DND-41 (cell line): Measurements from ENCODE around the gene ZDHHC1.

ENCODE experiments used
- ATAC-seq: fragments of 200-7000 bp; cut with Tn5 transposase; 3 replicates; pipeline ENCODE4 v1.9.1; 2021; ENCODE audit warnings: low read depth; ENCODE audit not compliant: insufficient read depth
- DNase-seq: peaks from one replicate; pipeline ENCODE4 v3.0.0-alpha.2; 2020
- H2AFZ ChIP-seq: 2 replicates; pipeline ENCODE4 v1.6.0; 2012; ENCODE audit warnings: low read depth, low read length
- H3K27ac ChIP-seq: 2 replicates; pipeline ENCODE4 v1.5.1; 2012; ENCODE audit warnings: low read length, inconsistent platforms
- H3K27me3 ChIP-seq: fragments of 200-600 bp; sonication (generic); 2 replicates; pipeline ENCODE4 v1.6.0; 2012; ENCODE audit warnings: low read length, mild to moderate bottlenecking, inconsistent platforms; ENCODE audit not compliant: insufficient read depth, poor library complexity
- H3K36me3 ChIP-seq: 2 replicates; pipeline ENCODE4 v1.5.1; 2012; ENCODE audit warnings: low read length, inconsistent platforms; ENCODE audit not compliant: insufficient read depth
- H3K4me1 ChIP-seq: 2 replicates; pipeline ENCODE4 v1.5.1; 2012; ENCODE audit warnings: mild to moderate bottlenecking, low read length; ENCODE audit not compliant: insufficient read depth
- H3K4me2 ChIP-seq: 2 replicates; pipeline ENCODE4 v1.6.0; 2012; ENCODE audit warnings: mild to moderate bottlenecking, moderate library complexity, low read length, inconsistent platforms; ENCODE audit not compliant: insufficient read depth
- H3K4me3 ChIP-seq, 2 experiments: fragments of 200-600 bp in 1 of 2; shearing (Covaris generic) in 1 of 2; 2 replicates each; pipeline ENCODE4 v1.5.1; 2012 to 2016; ENCODE audit warnings: inconsistent platforms in 2 of 2, low read length in 2 of 2, mild to moderate bottlenecking in 2 of 2, low read depth in 1 of 2, moderate library complexity in 1 of 2
- H3K79me2 ChIP-seq: 2 replicates; pipeline ENCODE4 v1.6.0; 2012; ENCODE audit warnings: low read length, inconsistent platforms; ENCODE audit not compliant: insufficient read depth
- H3K9ac ChIP-seq: 2 replicates; pipeline ENCODE4 v1.6.0; 2012; ENCODE audit warnings: low read depth, mild to moderate bottlenecking, inconsistent platforms, low read length, moderate library complexity
- H3K9me3 ChIP-seq: 2 replicates; pipeline ENCODE4 v1.5.1; 2012; ENCODE audit warnings: low read length, moderate library complexity, mild to moderate bottlenecking, inconsistent platforms; ENCODE audit not compliant: insufficient read depth, severe bottlenecking
- H4K20me1 ChIP-seq: 2 replicates; pipeline ENCODE4 v1.6.0; 2012; ENCODE audit warnings: low read length; ENCODE audit not compliant: insufficient read depth
- EZH2 ChIP-seq: IDR thresholded peaks from 3 replicates; pipeline ENCODE4 v1.6.1; 2012; ENCODE audit warnings: borderline replicate concordance, low read depth, mild to moderate bottlenecking, moderate library complexity, low read length, inconsistent platforms; ENCODE audit not compliant: severe bottlenecking
- TF ChIP-seq, protein P1 (sequence below): IDR thresholded peaks from 2 replicates; pipeline ENCODE4 v1.5.1; 2012; ENCODE audit warnings: borderline replicate concordance, low read length, moderate library complexity, mild to moderate bottlenecking; ENCODE audit not compliant: poor library complexity, severe bottlenecking; ENCODE audit errors: extremely low read depth

ZDHHC1 gene

DNA sequence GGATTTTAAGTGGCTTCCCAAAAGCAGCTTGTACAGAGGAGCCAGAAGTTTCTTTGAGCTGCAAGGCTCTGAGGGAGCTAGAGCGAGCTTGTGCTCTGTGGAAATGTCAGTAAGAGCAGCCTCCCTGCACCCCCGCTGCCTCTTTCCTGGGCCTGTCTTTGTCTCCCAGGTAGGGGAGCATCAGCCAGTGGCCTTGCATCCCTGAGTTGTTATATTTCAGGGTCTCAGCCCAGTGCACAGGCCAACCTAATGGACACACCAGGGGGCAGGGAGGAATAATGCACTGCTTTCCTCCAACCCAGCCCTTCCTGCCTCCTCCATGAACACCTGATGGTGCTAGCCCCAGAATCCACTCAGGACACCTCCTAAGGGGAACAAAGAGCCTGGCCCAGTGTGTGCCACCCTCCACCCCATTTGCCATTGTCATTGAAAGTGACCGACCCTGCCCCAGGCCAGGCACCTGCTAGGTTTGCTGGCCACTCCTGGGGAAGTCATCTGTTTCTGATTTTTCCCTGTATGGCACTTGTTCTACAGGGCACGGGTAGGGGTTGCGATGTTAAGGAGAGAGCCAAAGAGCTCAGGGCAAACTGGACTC, 29.3 kb downstream of the ZDHHC1 start:
- H3K4me3 ChIP-seq, result no peak overlapping the region
- no peaks in the 10 kb centered on the region for H3K4me1 ChIP-seq
- no peak for ATAC-seq
- H3K36me3 ChIP-seq, result no peaks in the 10 kb centered on the region
- H4K20me1 ChIP-seq, result no peaks in the 10 kb centered on the region
- TF ChIP-seq, protein P1, sequence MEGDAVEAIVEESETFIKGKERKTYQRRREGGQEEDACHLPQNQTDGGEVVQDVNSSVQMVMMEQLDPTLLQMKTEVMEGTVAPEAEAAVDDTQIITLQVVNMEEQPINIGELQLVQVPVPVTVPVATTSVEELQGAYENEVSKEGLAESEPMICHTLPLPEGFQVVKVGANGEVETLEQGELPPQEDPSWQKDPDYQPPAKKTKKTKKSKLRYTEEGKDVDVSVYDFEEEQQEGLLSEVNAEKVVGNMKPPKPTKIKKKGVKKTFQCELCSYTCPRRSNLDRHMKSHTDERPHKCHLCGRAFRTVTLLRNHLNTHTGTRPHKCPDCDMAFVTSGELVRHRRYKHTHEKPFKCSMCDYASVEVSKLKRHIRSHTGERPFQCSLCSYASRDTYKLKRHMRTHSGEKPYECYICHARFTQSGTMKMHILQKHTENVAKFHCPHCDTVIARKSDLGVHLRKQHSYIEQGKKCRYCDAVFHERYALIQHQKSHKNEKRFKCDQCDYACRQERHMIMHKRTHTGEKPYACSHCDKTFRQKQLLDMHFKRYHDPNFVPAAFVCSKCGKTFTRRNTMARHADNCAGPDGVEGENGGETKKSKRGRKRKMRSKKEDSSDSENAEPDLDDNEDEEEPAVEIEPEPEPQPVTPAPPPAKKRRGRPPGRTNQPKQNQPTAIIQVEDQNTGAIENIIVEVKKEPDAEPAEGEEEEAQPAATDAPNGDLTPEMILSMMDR, result no peak
- TF ChIP-seq EZH2, result no peak
- no peak overlapping the region for H3K27ac ChIP-seq
- H3K4me2 ChIP-seq, result no peak overlapping the region
- H3K9me3 ChIP-seq, result no peaks in the 10 kb centered on the region
- no peak for DNase-seq
- no peak overlapping the region for H3K9ac ChIP-seq
- H3K79me2 ChIP-seq, result no peaks in the 10 kb centered on the region
- no peak overlapping the region for H2AFZ ChIP-seq
- H3K27me3 ChIP-seq, result no peaks in the 10 kb centered on the region

DNA sequence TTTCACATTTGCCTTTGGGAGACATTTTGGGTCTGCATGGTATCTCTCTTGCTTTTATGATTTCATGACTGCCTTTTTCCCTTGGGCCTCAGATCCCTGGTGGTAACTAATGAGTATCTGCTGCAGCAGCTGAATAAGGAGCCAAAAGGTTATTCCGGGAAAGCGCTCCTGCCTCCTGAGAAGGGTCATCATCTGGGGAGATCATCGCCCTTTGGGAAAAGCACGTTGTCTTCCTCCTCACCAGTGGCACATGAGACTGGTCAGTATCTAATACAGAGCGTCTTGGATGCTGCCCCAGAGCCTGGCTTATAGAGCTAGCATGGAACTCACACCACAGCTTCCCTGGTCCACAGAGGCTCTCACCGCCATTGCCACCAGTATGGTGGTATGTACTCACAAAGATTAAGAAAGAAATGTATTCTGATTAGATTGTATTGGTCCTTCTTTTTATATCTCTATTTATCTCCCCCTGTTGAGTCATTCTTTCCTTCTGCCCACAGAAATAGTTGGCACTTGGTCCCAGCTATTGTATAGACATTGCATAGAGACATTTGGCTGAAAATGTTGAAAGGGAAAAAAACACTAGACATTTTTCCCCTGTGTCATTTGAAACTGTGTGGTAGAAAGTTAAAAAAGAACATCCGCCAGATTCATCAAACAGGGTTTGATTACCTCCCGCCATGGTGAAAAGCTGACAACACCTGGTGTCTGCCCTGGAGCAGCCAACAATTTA, 31.3 kb downstream of the ZDHHC1 start:
- Histone ChIP-seq H3K36me3 (no peaks in the 10 kb centered on the region), H3K9ac (no peak overlapping the region), H2AFZ (no peak overlapping the region), H3K4me3 (no peak overlapping the region), H3K27me3 (no peaks in the 10 kb centered on the region), H3K4me1 (no peaks in the 10 kb centered on the region), H3K4me2 (no peak overlapping the region), H3K9me3 (no peaks in the 10 kb centered on the region), H3K27ac (no peak overlapping the region), H4K20me1 (no peaks in the 10 kb centered on the region), H3K79me2 (no peaks in the 10 kb centered on the region)
- DNase-seq (no peak), ATAC-seq (no peak)
- TF ChIP-seq, protein P1, result no peak
- TF ChIP-seq EZH2, result no peak

DNA sequence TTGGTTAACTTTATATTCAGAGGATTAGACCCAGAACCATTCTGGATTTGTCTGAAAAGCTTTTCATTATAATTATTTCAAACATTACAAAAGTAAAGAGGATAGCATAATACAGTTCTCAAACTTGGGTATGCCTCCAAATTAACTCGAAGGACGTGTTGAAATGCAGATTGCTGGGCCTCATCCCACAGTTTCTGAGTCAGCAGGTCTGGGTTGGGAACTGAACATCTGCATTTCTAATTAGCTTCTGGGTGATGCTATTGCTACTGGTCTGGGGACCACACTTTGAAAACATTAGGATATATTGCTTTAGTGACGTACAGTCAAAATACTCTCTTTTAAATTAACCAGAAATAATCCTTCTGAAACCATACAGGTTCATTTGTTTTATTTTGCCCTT, 33.0 kb downstream of the ZDHHC1 start:
- Histone ChIP-seq H3K27me3 (no peaks in the 10 kb centered on the region), H3K9ac (no peak overlapping the region), H3K4me1 (no peaks in the 10 kb centered on the region), H3K4me2 (no peak overlapping the region), H3K4me3 (no peak overlapping the region), H3K9me3 (no peaks in the 10 kb centered on the region), H2AFZ (no peak overlapping the region), H3K27ac (no peak overlapping the region), H3K36me3 (no peaks in the 10 kb centered on the region), H3K79me2 (no peaks in the 10 kb centered on the region), H4K20me1 (no peaks in the 10 kb centered on the region)
- no peak for DNase-seq
- no peak for ATAC-seq
- TF ChIP-seq, protein P1, result no peak
- no peak for TF ChIP-seq EZH2
